Measurements from ENCODE around the gene REV1. TPM values are rescaled to one million over a fixed set of nuclear protein-coding genes. Genes with fewer than 3 reads are reported as not detected.

Gene REV1
- total RNA-seq, 1 experiment from 2014 or later: 34.3 TPM

GRCh38 chr2:99504844-99505584, 15.2 kb upstream of the REV1 start:
- CTCF ChIA-PET: no interaction called here
- Histone ChIP-seq H3K4me2 (ENCODE audit: low read length) (0 out of 2 replicates have a peak overlapping the region, but pooled peaks have one; percentile 5), H3K9ac (ENCODE audit: low read length) (no peak overlapping the region), H3K9me2 (ENCODE audit: insufficient read depth) (no peaks in the 10 kb centered on the region), H3K79me2 (ENCODE audit: insufficient read depth, low read length) (no peaks in the 10 kb centered on the region), H3K36me3 (ENCODE audit: control insufficient read depth in 1 of 2, insufficient read depth in 2 of 2, low read length in 2 of 2) (no peaks in the 10 kb centered on the region), H2AFZ (ENCODE audit: low read depth, low read length, poor library complexity, severe bottlenecking) (peak overlapping the region; percentile 4), H3K4me3 (replicated peaks in 1 of 2; ENCODE audit: low read depth in 1 of 2, low read length in 2 of 2) (no peak overlapping the region), H3K27ac (ENCODE audit: low read depth, low read length) (no peak overlapping the region), H3K4me1 (ENCODE audit: control insufficient read depth in 1 of 2, insufficient read depth in 2 of 2, low read length in 2 of 2) (peaks cover 9 to 18% of the 10 kb centered on the region in 2 experiments), H4K20me1 (ENCODE audit: insufficient read depth) (no peaks in the 10 kb centered on the region), H3K27me3 (ENCODE audit: insufficient read depth, low read length) (no peaks in the 10 kb centered on the region), H3K9me3 (ENCODE audit: control insufficient read depth in 1 of 2, insufficient read depth in 1 of 2, low read depth in 1 of 2, low read length in 2 of 2) (no peaks in the 10 kb centered on the region)
- intact Hi-C loops (cut with micrococcal nuclease): no loop called here
- no peak for DNase-seq (ENCODE audit: low read depth, low spot score)
- RAD21 ChIA-PET (ENCODE audit: low non-redundant PET in 1 of 2, low total read pairs in 2 of 2, uncharacterized antibody in 2 of 2, unreplicated experiment in 2 of 2): no interaction called here
- POLR2A ChIA-PET: no interaction called here
- no peak for ATAC-seq
- BruUV-seq (replicated peaks): no TSS peak
- TF ChIP-seq JUND (IDR thresholded peaks at IDR 0.05) (no peak), EGR1 (IDR thresholded peaks at IDR 0.05; ENCODE audit: low read depth) (no peak), SP1 (IDR thresholded peaks at IDR 0.05; ENCODE audit: low read depth) (no peak), CEBPB (IDR thresholded peaks at IDR 0.05; ENCODE audit: low read depth) (no peak), EZH2 (IDR thresholded peaks at IDR 0.05) (no peak), YY1 (IDR thresholded peaks at IDR 0.05; ENCODE audit: extremely low read depth, insufficient replicate concordance, low read depth, low read length) (no peak)
- TF ChIP-seq, protein P1, sequence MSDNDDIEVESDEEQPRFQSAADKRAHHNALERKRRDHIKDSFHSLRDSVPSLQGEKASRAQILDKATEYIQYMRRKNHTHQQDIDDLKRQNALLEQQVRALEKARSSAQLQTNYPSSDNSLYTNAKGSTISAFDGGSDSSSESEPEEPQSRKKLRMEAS (IDR thresholded peaks at IDR 0.05): no peak
- TF ChIP-seq, protein P2, sequence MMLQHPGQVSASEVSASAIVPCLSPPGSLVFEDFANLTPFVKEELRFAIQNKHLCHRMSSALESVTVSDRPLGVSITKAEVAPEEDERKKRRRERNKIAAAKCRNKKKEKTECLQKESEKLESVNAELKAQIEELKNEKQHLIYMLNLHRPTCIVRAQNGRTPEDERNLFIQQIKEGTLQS (IDR thresholded peaks at IDR 0.05): no peak
